Renal pelvis (tissue), 4 donors: ENCODE results near the gene CMIP. TPM values are rescaled to one million over a fixed set of nuclear protein-coding genes. Genes with fewer than 3 reads are reported as not detected.
"Not testable (repeated sequence)": the region's sequence is repeated elsewhere in the genome, so short reads cannot be mapped to it uniquely, and the experiment has no call there.

Source experiments
- DNase-seq: peaks from one replicate; pipeline ENCODE4 v3.0.0-alpha.2; 2013
- polyA plus RNA-seq, 3 donors: library from polyadenylated mRNA; unstranded; fragments of 120-200 nt; gene quantifications; one replicate each; pipeline ENCODE4 v1.2.1, GENCODE V29; 2013; ENCODE audit not compliant: insufficient read length in 3 of 3

Gene CMIP
- polyA plus RNA-seq, 3 donors = 43.5 to 56.5 (median 51.5) TPM

- no peak for DNase-seq
Observed at GRCh38 chr16:81514041-81514559, 69.5 kb downstream of the CMIP start.

- no peak for DNase-seq
Observed at GRCh38 chr16:81514568-81515258, 70.1 kb downstream of the CMIP start.

DNA sequence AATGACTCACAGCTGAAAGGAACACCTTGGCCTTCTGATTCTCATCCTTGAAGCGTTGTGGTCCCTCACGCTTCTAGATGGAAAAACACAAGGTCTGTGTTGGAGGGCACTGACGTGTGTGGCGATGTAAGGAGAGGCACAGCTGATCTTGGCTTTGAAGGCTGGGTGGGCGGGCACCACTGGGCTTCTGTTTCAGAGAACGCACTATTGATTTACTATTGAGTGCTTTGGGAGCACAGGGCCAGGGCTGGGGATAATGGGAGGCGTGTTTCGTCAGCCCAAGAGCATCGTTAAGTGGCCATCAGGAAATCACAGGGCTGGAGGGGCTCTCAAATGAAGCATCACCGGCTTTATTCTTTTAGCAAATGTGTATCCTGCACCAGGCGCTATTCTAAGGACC lies 70.7 kb downstream of the CMIP start:
- DNase-seq = no peak

- no peak for DNase-seq
Observed at GRCh38 chr16:81515721-81516120, 71.1 kb downstream of the CMIP start.

DNA sequence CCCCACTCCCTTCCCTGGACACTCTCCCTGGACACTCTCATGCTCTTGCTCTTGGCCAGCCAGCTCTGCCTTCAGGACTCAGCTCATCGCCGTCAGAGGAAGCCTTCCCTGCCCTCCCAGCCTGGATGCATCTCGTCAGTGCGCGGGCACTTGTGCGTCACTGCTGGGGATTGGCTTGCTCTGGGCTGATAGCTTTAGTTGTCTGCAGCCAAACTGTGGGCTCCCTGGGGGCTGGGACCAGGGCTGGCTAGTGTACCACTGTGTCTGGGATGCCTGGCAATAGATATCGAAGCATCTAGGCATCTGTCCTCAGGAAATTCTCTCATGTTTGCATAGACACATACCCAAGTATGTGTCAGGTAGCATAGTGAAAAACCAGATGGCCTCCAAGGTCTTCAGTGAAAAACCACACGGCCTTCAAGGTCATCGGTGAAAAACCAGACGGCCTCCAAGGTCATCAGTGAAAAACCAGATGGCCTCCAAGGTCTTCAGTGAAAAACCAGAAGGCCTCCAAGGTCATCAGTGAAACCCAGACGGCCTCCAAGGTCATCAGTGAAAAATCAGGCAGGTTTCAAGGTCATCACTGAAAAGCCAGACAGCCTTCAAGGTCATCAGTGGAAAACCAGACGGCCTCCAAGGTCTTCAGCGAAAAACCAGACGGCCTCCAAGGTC lies 72.0 kb downstream of the CMIP start:
- DNase-seq = no peak

GRCh38 chr16:81517150-81517499 lies 72.5 kb downstream of the CMIP start:
- no peak for DNase-seq

DNA sequence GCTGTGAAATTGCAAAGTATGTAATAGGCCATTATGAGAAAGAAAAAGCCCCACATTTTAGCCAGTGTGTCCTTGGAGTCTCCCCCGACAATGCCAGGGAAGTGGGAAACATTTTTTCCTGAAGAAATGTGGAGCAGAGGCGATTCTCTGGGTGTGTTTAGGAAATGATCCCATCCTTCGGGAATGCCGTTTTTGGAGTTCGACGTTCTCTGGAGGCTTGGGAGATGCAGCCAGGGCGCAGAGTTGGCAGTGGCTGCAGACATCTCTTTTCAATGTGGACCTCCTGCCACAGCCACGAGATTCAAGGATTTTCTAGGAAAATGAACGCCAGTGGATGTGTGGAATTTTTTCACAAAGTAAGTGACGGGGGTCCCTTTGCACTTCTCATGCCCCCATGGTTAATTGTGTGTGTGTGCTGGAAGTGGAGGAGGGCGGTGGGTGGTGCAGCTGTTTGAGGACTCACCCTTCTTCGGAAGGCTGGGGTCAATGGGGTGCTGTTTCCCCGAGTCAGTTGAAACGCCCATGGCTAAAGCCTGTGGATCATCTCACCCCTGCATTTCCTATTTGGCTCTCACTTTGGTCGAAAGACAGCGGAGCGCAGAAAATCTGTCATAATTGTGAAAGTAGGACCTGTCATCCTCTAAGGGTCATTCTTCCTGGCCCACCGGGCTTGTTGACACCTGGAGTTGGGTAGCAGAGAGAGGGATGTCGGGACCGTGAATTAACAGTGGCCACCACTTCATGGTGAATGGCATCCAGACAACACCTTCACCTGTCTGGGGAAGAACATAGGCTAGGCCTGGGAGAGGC lies 73.2 kb downstream of the CMIP start:
- DNase-seq = no peak

- no peak for DNase-seq
Observed at GRCh38 chr16:81518439-81518757, 73.8 kb downstream of the CMIP start.

GRCh38 chr16:81519301-81520150 lies 74.9 kb downstream of the CMIP start:
- no peak for DNase-seq

GRCh38 chr16:81520151-81520470 lies 75.5 kb downstream of the CMIP start:
- DNase-seq = no peak

- no peak for DNase-seq
Observed at GRCh38 chr16:81520560-81521135, 76.0 kb downstream of the CMIP start.

DNA sequence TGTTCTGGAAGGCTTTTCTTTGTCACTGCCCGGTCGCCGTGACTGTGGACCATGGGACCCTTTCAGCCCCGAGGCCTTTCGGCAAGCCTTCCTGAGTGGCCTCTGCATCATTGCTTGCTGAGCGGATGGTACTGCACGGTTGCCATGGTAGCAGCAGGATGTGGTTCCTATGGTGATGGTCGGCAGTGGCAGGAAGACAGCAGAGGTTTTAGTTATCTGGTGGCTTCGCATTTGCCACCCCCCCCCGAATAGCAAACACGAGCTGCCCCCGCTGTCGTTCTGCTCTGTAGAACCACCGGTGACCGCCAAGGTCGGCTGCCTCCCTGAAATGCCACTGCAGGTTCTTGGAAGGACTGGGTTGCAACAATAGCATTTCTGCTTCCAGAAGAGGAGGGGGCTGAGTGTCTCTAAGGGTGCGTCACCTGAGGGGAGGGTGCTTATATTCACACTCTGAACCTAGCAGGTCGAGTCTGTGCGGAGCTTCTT lies 76.6 kb downstream of the CMIP start:
- peak; percentile 69 for DNase-seq

- no peak for DNase-seq
Observed at GRCh38 chr16:81522108-81522701, 77.6 kb downstream of the CMIP start.

DNA sequence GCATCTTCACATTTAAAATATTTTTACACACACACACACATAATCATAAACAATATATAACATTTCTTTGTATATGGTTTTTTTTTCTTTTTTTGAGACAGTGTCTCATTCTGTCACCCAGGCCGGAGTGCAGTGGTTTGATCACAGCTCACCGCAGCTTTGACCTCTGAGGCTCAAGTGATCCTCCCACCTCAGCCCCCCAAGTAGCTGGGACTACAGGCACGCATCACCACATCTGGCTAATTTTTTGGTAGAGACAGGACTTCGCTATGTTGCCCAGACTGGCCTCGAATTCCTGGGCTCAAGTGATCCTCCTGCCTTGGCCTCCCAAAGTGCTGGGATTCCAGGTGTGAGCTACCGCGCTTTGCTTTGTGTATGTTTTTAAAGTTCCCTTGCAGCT lies 78.2 kb downstream of the CMIP start:
- DNase-seq = not testable (repeated sequence)

DNA sequence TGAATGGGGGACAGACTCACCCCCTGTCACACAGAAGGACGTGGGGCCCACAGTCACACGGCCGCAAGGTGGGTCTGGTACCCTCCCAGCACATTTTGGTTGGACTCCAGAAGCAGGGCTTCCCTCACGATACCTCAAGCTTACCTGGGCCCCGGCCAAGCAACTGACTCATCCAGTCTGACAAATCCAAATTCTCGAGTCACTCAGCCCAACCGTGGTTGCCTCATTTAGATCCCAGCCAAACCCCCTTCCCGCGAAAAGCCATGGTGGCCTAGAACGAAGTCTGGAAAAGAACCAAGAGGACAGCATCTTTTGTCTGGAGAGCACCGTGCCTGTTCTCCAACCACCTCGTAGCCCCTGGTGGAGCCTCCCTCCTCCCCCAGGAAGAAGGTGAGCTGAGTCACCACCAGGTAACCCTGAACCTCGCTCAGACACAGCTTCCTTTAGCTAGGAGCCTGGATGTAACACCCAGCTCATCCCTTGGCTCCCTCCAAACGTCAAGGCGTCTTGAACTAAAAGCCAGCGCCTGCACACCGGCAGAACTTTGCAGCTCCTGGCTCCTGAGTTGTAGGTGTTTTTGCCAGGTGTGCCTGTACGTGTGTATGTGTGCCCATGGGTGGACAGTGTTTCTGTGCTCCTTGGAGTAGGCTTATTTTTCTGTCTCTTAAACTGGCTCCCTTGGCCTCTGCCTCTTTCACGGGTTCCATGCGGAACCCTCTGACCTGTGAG lies 78.9 kb downstream of the CMIP start:
- DNase-seq = no peak

- DNase-seq = no peak
Observed at GRCh38 chr16:81524382-81524781, 79.8 kb downstream of the CMIP start.

GRCh38 chr16:81524885-81525284 lies 80.3 kb downstream of the CMIP start:
- not testable (repeated sequence) for DNase-seq

DNA sequence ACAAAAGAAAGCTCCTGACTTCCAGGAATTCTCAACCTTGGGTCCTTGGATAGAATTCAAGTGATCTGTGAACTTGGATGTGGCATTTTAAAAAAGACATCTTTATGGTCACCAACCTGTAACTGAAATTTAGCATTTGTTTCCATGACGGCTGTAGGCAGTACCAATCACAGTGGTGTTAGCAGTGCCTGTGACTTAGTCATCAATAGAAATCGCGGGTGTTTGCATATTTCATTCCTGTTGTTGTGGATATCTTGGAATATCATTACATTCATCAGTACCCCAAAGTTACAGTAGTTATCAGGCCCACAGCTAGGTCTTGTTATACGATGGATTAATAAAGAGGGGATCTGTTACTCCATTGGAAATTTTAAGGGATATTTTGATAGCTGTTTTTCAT lies 81.6 kb downstream of the CMIP start:
- DNase-seq = no peak

DNA sequence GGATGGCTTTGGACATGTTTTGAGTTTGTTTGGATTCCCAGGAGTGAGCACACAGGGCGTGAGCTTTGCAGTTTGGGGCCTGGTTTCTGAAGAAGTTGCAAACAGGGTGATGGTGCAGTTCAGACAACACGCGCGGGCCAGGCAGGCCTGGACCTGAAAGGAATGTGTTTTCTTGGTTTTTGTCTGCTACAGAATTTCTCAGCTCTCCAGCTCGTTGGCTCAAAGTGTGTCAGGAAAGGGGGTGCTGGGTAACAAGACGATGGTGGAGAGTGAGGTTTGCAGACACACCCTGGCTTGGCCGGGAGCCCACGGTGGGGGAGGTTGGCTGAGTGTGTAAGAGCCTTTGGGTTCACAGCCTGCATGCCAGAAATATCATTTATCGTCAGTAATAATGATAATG lies 82.3 kb downstream of the CMIP start:
- DNase-seq = no peak

DNA sequence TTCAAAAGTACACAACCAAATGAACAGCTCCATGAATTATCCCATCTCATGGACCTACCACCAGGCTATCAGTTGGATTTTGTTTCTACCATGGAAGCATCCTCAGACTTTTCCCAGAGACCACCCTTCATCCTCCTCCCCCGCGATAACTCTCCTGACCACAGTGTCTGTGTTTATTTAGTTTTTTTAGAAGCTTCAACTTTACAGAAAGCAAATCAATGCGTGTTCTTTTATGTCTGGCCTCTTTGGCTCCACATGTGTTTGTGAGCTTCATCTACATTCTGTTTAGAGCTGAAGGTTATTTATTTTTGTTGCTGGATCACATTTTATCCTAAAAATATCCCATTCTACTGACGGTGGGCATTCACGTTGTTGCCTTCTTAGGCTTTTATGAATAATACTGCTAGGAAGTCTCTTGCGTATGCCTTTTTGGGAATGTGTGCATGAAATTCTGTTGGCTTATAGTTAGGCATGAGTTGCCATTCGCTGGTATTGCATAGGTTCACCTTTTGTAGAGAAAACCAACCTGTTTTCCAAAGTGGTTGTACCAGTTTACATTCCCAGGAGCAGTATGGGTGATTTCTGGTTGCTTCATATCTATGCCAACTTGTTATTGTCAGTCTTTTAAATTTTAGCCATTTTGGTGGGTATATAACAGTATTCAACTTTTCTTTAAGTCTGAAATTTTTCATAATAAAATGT lies 83.0 kb downstream of the CMIP start:
- no peak for DNase-seq
